ENCODE measurements around the gene VAMP4.

Gene VAMP4

DNA sequence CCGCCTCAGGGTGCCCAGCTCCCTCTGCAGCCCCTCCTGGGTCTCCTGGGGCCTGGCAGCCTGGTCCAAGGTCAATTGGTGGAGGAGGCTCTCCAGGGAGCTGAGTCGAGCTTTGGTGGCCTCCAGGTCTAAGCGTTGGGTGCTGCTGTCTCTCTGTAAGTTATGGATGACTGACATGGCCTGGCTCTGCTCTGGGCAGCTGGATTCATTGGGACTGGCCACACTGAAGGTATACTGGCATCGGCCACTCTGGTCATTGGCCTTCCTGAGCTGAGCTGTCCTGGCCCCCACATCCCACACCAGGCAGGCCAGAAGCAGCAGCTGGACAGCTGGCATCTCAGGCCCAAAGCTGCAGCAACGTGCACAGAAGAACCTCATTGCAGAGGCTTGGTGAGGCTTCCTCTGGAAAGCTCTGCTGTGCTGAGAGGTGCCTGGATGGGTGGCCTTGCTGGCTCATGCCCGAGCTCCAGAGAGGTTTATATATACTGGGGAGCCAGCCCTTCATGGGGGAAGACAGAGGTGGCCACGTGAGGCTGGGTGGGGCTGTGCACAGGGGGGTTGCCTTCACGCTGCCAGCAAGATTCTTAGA, 89.5 kb downstream of the VAMP4 start, which contains the start of gene MYOC:
Gene MYOC, minus strand, starts transcription at position 455 of the 589 bp plus-strand sequence. Its CDS starts 77 bp downstream, at position 378.
- no peak within 1 kb of the TSS for H3K27ac ChIP-seq (ENCODE audit: low read length)
- H3K36me3 ChIP-seq (replicated peaks; ENCODE audit: insufficient read depth, low read length): no peaks in the 10 kb centered on the region
- H3F3A ChIP-seq (ENCODE audit: insufficient read depth, low read length): no peaks in the 10 kb centered on the region
- no peaks in the 10 kb centered on the region for H3K27me3 ChIP-seq (replicated peaks; ENCODE audit: insufficient read depth, low read length)
- no peak within 1 kb of the TSS for H3K4me2 ChIP-seq (ENCODE audit: low read depth, low read length)
- no peaks in the 10 kb centered on the region for H3K4me1 ChIP-seq (ENCODE audit: low read length)
- H4K20me1 ChIP-seq (ENCODE audit: insufficient read depth, low read length): no peaks in the 10 kb centered on the region
- no peak within 1 kb of the TSS for H2AFZ ChIP-seq (ENCODE audit: low read length)
- no peak for DNase-seq
- H3K9me3 ChIP-seq (replicated peaks; ENCODE audit: insufficient read depth, low read length): no peaks in the 10 kb centered on the region
- TF ChIP-seq, protein P1, sequence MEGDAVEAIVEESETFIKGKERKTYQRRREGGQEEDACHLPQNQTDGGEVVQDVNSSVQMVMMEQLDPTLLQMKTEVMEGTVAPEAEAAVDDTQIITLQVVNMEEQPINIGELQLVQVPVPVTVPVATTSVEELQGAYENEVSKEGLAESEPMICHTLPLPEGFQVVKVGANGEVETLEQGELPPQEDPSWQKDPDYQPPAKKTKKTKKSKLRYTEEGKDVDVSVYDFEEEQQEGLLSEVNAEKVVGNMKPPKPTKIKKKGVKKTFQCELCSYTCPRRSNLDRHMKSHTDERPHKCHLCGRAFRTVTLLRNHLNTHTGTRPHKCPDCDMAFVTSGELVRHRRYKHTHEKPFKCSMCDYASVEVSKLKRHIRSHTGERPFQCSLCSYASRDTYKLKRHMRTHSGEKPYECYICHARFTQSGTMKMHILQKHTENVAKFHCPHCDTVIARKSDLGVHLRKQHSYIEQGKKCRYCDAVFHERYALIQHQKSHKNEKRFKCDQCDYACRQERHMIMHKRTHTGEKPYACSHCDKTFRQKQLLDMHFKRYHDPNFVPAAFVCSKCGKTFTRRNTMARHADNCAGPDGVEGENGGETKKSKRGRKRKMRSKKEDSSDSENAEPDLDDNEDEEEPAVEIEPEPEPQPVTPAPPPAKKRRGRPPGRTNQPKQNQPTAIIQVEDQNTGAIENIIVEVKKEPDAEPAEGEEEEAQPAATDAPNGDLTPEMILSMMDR (IDR thresholded peaks at IDR 0.05; ENCODE audit: low read length): no peak
- TF ChIP-seq EZH2phosphoT487 (IDR thresholded peaks at IDR 0.05; ENCODE audit: low read length) (no peak), EZH2 (optimal IDR thresholded peaks at IDR 0.05; ENCODE audit: low read depth, low read length) (no peak)
- H3K79me2 ChIP-seq (ENCODE audit: low read length): no peaks in the 10 kb centered on the region
- no peak within 1 kb of the TSS for H3K4me3 ChIP-seq (ENCODE audit: low read length)
- H3K9ac ChIP-seq (ENCODE audit: low read length): no peak within 1 kb of the TSS
- H3K9me2 ChIP-seq (replicated peaks; ENCODE audit: insufficient read depth, low read length): no peaks in the 10 kb centered on the region

Data from MM.1S (cell line).